ENCODE data around the gene ENAM.

The ENAM gene

GRCh38 chr4:70594196-70594595 is 34.3 kb upstream of the ENAM start:
- no peak for ATAC-seq
- no peak for TF ChIP-seq PPARA (CRISPR knock-in tag; IDR thresholded peaks at IDR 0.05; ENCODE audit: borderline replicate concordance)
- no peak for TF ChIP-seq ZC3H10 (CRISPR knock-in tag; IDR thresholded peaks at IDR 0.05)
- no peak for TF ChIP-seq CREB5 (CRISPR knock-in tag; IDR thresholded peaks at IDR 0.05; ENCODE audit: low read depth)
- TF ChIP-seq ARNTL (CRISPR knock-in tag; IDR thresholded peaks at IDR 0.05; ENCODE audit: borderline replicate concordance, low read depth): no peak
- no peak for TF ChIP-seq ZNF70 (CRISPR knock-in tag; IDR thresholded peaks at IDR 0.05)
- no peak for TF ChIP-seq ISL1 (CRISPR knock-in tag; IDR thresholded peaks at IDR 0.05)
- no peak for TF ChIP-seq BACH2 (CRISPR knock-in tag; IDR thresholded peaks at IDR 0.05; ENCODE audit: borderline replicate concordance)
- no peak for TF ChIP-seq CSRNP3 (CRISPR knock-in tag; IDR thresholded peaks at IDR 0.05)
- TF ChIP-seq ZNF8 (CRISPR knock-in tag; IDR thresholded peaks at IDR 0.05): no peak
- no peak for TF ChIP-seq SNAI2 (CRISPR knock-in tag; IDR thresholded peaks at IDR 0.05)
- TF ChIP-seq CSDC2 (CRISPR knock-in tag; IDR thresholded peaks at IDR 0.05): no peak
- no peak for TF ChIP-seq TCF4 (CRISPR knock-in tag; IDR thresholded peaks at IDR 0.05; ENCODE audit: borderline replicate concordance)
- no peak for TF ChIP-seq OSR1 (CRISPR knock-in tag; IDR thresholded peaks at IDR 0.05)
- TF ChIP-seq TOX (CRISPR knock-in tag; IDR thresholded peaks at IDR 0.05; ENCODE audit: borderline replicate concordance): no peak
- no peak for TF ChIP-seq PATZ1 (CRISPR knock-in tag; IDR thresholded peaks at IDR 0.05; ENCODE audit: borderline replicate concordance)
- no peak for TF ChIP-seq GLIS3 (CRISPR knock-in tag; IDR thresholded peaks at IDR 0.05)
- no peak for TF ChIP-seq POU6F1 (CRISPR knock-in tag; IDR thresholded peaks at IDR 0.05; ENCODE audit: borderline replicate concordance, low read depth)

- ATAC-seq: no peak
- TF ChIP-seq CREB5 (CRISPR knock-in tag; IDR thresholded peaks at IDR 0.05; ENCODE audit: low read depth) (no peak), ZFP3 (CRISPR knock-in tag; IDR thresholded peaks at IDR 0.05) (no peak), CSRNP3 (CRISPR knock-in tag; IDR thresholded peaks at IDR 0.05) (no peak), TOX (CRISPR knock-in tag; IDR thresholded peaks at IDR 0.05; ENCODE audit: borderline replicate concordance) (no peak), PATZ1 (CRISPR knock-in tag; IDR thresholded peaks at IDR 0.05; ENCODE audit: borderline replicate concordance) (no peak), ESRRG (CRISPR knock-in tag; IDR thresholded peaks at IDR 0.05) (no peak), ZNF565 (CRISPR knock-in tag; conservative IDR thresholded peaks at IDR 0.05; ENCODE audit: low read depth) (no peak)
Measured at GRCh38 chr4:70600305-70600704, 28.2 kb upstream of the ENAM start.

All from SK-N-SH treated with all-trans-retinoic acid at 6 μM for 48 hours (cell line).